Mesenchymal stem cell (in vitro differentiated cells and primary cell): Measurements from ENCODE around the gene LRRC45.

ENCODE experiments used
- DNase-seq: peaks from one replicate; pipeline ENCODE4 v3.0.0-alpha.2; 2013
- H2AFZ ChIP-seq: one replicate; pipeline ENCODE4 v1.6.1; 2013; ENCODE audit warnings: low read depth, mild to moderate bottlenecking, control low read depth, inconsistent platforms, low read length, moderate library complexity
- H2AK5ac ChIP-seq: 2 replicates; pipeline ENCODE4 v1.6.1; 2013; ENCODE audit warnings: low read length, moderate library complexity, mild to moderate bottlenecking, inconsistent platforms; ENCODE audit not compliant: severe bottlenecking
- H2BK120ac ChIP-seq: one replicate; pipeline ENCODE4 v1.6.1; 2013; ENCODE audit warnings: low read depth, mild to moderate bottlenecking, inconsistent platforms, low read length, moderate library complexity
- H2BK12ac ChIP-seq, 2 experiments: one replicate each; pipeline ENCODE4 v1.6.1; 2013; ENCODE audit warnings: inconsistent platforms in 2 of 2, low read length in 2 of 2, mild to moderate bottlenecking in 2 of 2, moderate library complexity in 2 of 2, control low read depth in 1 of 2
- H2BK15ac ChIP-seq: one replicate; pipeline ENCODE4 v1.6.1; 2013; ENCODE audit warnings: mild to moderate bottlenecking, low read depth, inconsistent platforms; ENCODE audit not compliant: poor library complexity, severe bottlenecking
- H2BK5ac ChIP-seq: 2 replicates; pipeline ENCODE4 v1.6.1; 2013; ENCODE audit warnings: low read depth, mild to moderate bottlenecking, low read length, control low read depth, inconsistent platforms; ENCODE audit not compliant: poor library complexity, severe bottlenecking
- H3K14ac ChIP-seq, 2 experiments: one replicate each; pipeline ENCODE4 v1.6.1; 2013; ENCODE audit warnings: inconsistent platforms in 2 of 2, low read length in 2 of 2, control low read depth in 1 of 2, mild to moderate bottlenecking in 1 of 2, moderate library complexity in 1 of 2
- H3K18ac ChIP-seq, 2 experiments: one replicate each; pipeline ENCODE4 v1.6.1; 2013; ENCODE audit warnings: inconsistent platforms in 2 of 2, low read length in 2 of 2, control low read depth in 1 of 2, low read depth in 1 of 2, mild to moderate bottlenecking in 1 of 2
- H3K23ac ChIP-seq, 2 experiments: one replicate each; pipeline ENCODE4 v1.6.1; 2013; ENCODE audit warnings: inconsistent platforms in 2 of 2, low read length in 2 of 2, mild to moderate bottlenecking in 2 of 2, moderate library complexity in 2 of 2, control low read depth in 1 of 2
- H3K27ac ChIP-seq: 2 replicates; pipeline ENCODE4 v1.5.1; 2013; ENCODE audit warnings: mild to moderate bottlenecking, moderate library complexity, low read length, control low read depth, inconsistent platforms; ENCODE audit not compliant: poor library complexity, severe bottlenecking
- H3K27me3 ChIP-seq, 2 experiments: 2 replicates each; pipeline versions ENCODE4 v1.6.1 to v1.7.0; 2013; ENCODE audit warnings: low read length in 2 of 2, mild to moderate bottlenecking in 2 of 2, moderate library complexity in 2 of 2, control low read depth in 1 of 2, inconsistent platforms in 1 of 2; ENCODE audit not compliant: control insufficient read depth in 1 of 2, insufficient read depth in 1 of 2
- H3K36me3 ChIP-seq, 2 experiments: 2 replicates each; pipeline versions ENCODE4 v1.6.1 to v1.7.0; 2013; ENCODE audit warnings: low read length in 2 of 2, control low read depth in 1 of 2, inconsistent platforms in 1 of 2, low read depth in 1 of 2, mild to moderate bottlenecking in 1 of 2; ENCODE audit not compliant: insufficient read depth in 2 of 2, control insufficient read depth in 1 of 2
- H3K4ac ChIP-seq, 2 experiments: one replicate each; pipeline ENCODE4 v1.6.1; 2013; ENCODE audit warnings: inconsistent platforms in 2 of 2, low read length in 2 of 2, mild to moderate bottlenecking in 2 of 2, moderate library complexity in 2 of 2, control low read depth in 1 of 2, low read depth in 1 of 2
- H3K4me1 ChIP-seq: 2 replicates; pipeline ENCODE4 v1.6.1; 2013; ENCODE audit warnings: low read depth, low read length, control low read depth; ENCODE audit not compliant: control insufficient read depth, insufficient read depth
- H3K4me2 ChIP-seq: 2 replicates; pipeline ENCODE4 v1.6.1; 2013; ENCODE audit warnings: low read length, mild to moderate bottlenecking, inconsistent platforms; ENCODE audit not compliant: poor library complexity, severe bottlenecking
- H3K4me3 ChIP-seq, 2 experiments: 2 replicates each; pipeline versions ENCODE4 v1.5.1 to v1.7.0; 2013; ENCODE audit warnings: low read length in 2 of 2, mild to moderate bottlenecking in 2 of 2, control low read depth in 1 of 2, low read depth in 1 of 2; ENCODE audit not compliant: insufficient read depth in 1 of 2
- H3K79me1 ChIP-seq: replicated peaks from 2 replicates; pipeline ENCODE4 v1.6.1; 2013; ENCODE audit warnings: mild to moderate bottlenecking, control low read depth, low read length, inconsistent platforms; ENCODE audit not compliant: poor library complexity, severe bottlenecking
- H3K9ac ChIP-seq: 2 replicates; pipeline ENCODE4 v1.7.0; 2013; ENCODE audit warnings: mild to moderate bottlenecking, low read length, moderate library complexity
- H3K9me3 ChIP-seq: 2 replicates; pipeline ENCODE4 v1.7.0; 2013; ENCODE audit warnings: mild to moderate bottlenecking, low read length; ENCODE audit not compliant: control insufficient read depth
- H4K8ac ChIP-seq: one replicate; pipeline ENCODE4 v1.6.1; 2013; ENCODE audit warnings: inconsistent platforms, mild to moderate bottlenecking, low read length, moderate library complexity
- H4K91ac ChIP-seq: one replicate; pipeline ENCODE4 v1.6.1; 2013; ENCODE audit warnings: mild to moderate bottlenecking, low read length, inconsistent platforms
- WGBS: methylation state at CpG from one replicate; pipeline ENCODE4 v1.1.7; 2013; ENCODE audit warnings: mixed read lengths; 5-methylcytosine and 5-hydroxymethylcytosine counted together

The LRRC45 gene

DNA sequence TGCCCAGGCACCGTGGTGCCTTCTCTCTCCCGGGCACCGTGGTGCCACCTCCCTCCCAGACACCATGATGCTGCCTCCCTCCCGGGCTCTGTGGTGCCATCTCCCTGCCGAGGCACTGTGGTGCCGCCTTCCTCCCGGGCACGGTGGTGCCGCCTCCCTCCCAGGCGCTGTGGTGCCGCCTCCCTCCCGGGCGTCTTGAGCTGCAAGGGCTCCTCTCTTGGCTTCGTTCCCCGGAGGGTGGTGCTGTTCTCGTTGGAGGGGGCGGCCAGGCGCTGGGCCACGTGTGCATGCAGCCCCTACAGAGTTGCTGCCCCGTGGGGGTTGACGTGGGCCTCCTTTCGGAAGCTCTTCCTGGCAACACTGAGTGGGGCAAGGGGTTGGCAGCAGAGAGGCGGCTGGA, 8.7 kb upstream of the LRRC45 start:
- Histone ChIP-seq H2AFZ (no peak overlapping the region), H3K14ac (no peak overlapping the region), H3K27ac (no peak overlapping the region), H2BK15ac (no peak overlapping the region), H3K79me1 (peaks cover 3% of the 10 kb centered on the region), H3K23ac (no peak overlapping the region), H4K91ac (peak overlapping the region; percentile 37), H4K8ac (no peak overlapping the region), H3K9ac (no peak overlapping the region), H3K9me3 (no peaks in the 10 kb centered on the region), H3K36me3 (peaks cover 15 to 84% of the 10 kb centered on the region in 2 experiments), H3K27me3 (no peaks in the 10 kb centered on the region), H3K4ac (no peak overlapping the region), H2BK12ac (peak overlapping the region in 1 of 2 experiments; percentile 16), H3K4me2 (no peak overlapping the region), H3K18ac (no peak overlapping the region), H2BK120ac (no peak overlapping the region), H3K4me3 (no peak overlapping the region), H2BK5ac (no peak overlapping the region), H2AK5ac (no peak overlapping the region), H3K4me1 (peaks cover 11% of the 10 kb centered on the region)
- 96% methylated on average over 23 of the region's 23 CpGs for WGBS
- no peak for DNase-seq

DNA sequence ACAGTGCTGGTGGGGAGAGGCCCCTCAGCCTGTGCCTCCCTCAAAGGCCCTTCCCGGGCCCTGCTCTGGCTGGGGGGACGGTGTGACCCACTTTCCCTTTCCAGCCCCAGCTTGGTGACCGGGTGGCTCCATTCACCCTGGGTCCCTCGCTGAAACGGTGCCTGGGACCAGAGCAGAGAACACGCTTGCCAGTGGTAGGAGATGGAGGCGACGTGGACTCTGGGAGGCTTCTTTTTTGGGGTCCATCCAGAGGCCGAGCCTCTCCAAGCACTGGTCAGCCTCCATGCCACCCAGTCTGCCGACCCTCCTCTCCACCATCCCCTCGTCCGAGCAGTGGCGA, 8.2 kb upstream of the LRRC45 start:
- Histone ChIP-seq H3K14ac (no peak overlapping the region), H4K91ac (no peak overlapping the region), H3K27me3 (no peaks in the 10 kb centered on the region), H2BK5ac (no peak overlapping the region), H4K8ac (no peak overlapping the region), H3K4ac (no peak overlapping the region), H2AFZ (no peak overlapping the region), H3K4me2 (no peak overlapping the region), H3K27ac (no peak overlapping the region), H3K9me3 (no peaks in the 10 kb centered on the region), H3K23ac (no peak overlapping the region), H3K79me1 (peaks cover 7% of the 10 kb centered on the region), H3K18ac (no peak overlapping the region), H2BK15ac (no peak overlapping the region), H3K4me1 (peaks cover 14% of the 10 kb centered on the region), H3K9ac (no peak overlapping the region), H2BK12ac (no peak overlapping the region), H3K4me3 (no peak overlapping the region), H3K36me3 (peaks cover 15 to 83% of the 10 kb centered on the region in 2 experiments), H2BK120ac (no peak overlapping the region), H2AK5ac (no peak overlapping the region)
- WGBS = 94% methylated on average over 13 of the region's 13 CpGs
- DNase-seq = no peak

DNA sequence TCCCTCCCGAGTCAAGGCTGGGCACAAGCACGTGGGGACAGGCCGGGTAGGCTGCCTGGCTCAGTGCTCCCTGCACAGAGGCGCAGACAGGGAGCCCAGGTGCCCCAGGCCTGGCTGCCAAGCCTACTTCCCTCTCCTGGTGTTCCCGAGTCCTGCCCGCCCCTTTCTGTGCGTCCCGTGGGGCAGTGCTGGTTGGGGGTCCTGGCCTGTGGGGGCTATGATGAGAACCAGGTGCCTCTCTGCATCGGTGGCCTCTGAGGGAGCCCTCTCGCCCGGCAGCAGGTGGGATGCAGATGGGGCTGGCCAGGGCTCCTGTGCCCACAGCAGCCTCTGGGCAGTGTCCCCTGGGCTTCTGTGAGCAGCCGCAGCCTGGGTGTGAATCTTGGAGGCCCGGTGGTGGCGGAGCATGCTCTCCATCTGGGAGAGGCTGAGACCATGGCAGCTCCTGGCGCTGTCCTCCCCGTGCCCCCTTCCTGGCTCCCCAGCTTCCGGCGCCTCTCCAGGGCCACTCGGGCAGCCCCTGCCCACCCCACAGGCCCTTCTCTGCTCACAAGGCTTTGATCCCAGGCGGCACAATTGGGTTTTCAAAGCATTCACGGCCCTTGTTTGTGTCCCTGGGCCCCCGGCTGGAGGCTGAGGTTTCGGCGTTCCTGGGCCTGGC, 7.7 kb upstream of the LRRC45 start:
- Histone ChIP-seq H3K23ac (no peak overlapping the region), H2AFZ (no peak overlapping the region), H3K14ac (no peak overlapping the region), H4K8ac (no peak overlapping the region), H3K27ac (no peak overlapping the region), H3K18ac (no peak overlapping the region), H4K91ac (no peak overlapping the region), H3K4me3 (no peak overlapping the region), H3K79me1 (peaks cover 11% of the 10 kb centered on the region), H2AK5ac (no peak overlapping the region), H2BK120ac (no peak overlapping the region), H3K36me3 (peaks cover 15 to 87% of the 10 kb centered on the region in 2 experiments), H2BK5ac (no peak overlapping the region), H3K4me2 (no peak overlapping the region), H2BK12ac (no peak overlapping the region), H3K4me1 (peaks cover 17% of the 10 kb centered on the region), H3K27me3 (no peaks in the 10 kb centered on the region), H2BK15ac (no peak overlapping the region), H3K9me3 (no peaks in the 10 kb centered on the region), H3K4ac (no peak overlapping the region), H3K9ac (no peak overlapping the region)
- DNase-seq = no peak
- WGBS = 92% methylated on average over 19 of the region's 24 CpGs

DNA sequence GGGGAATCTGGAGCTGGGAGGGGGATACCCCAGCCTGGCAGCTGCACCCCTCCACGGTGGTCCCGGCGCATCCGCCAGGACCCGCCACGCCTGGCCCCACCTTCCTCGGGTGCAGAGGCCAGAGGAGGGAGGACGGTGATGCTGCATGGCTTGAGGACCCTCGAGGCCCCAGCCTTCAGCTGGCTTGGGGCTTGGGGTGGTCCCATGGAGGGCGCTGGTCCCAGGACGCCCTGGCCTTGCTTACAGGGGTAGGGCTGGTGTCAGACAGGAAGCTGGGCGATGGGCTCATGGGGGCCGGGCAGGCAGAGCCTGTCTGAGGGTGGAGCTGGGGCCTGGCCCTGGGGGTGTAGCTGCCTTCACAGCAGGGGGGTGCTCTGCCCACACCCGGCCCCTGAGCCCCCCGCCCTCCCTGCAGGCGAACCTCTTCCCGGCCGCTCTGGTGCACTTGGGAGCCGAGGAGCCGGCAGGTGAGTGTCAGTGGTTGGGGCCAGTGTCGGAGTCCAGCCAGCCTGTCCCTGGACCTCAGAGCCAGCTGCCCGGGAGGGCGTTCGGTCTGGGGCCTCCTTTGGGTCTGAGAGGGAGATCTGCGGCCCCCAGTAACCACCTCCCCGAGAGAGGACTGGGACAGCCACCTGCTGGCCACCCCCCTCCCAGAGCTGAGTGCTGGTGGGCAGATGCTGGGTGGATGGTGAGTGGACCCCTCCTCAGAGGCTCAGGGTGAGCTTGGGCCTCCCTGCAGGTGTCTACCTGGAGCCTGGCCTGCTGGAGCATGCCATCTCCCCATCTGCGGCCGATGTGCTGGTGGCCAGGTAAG, 6.8 kb upstream of the LRRC45 start:
- no peak overlapping the region for H3K18ac ChIP-seq
- no peaks in the 10 kb centered on the region for H3K9me3 ChIP-seq
- H2BK5ac ChIP-seq = no peak overlapping the region
- H3K4me2 ChIP-seq = no peak overlapping the region
- H2BK12ac ChIP-seq = no peak overlapping the region
- H3K23ac ChIP-seq = no peak overlapping the region
- H3K4me1 ChIP-seq = peaks cover 19% of the 10 kb centered on the region
- H2BK120ac ChIP-seq = no peak overlapping the region
- H3K14ac ChIP-seq = no peak overlapping the region
- no peak overlapping the region for H2BK15ac ChIP-seq
- WGBS = 95% methylated on average over 24 of the region's 28 CpGs
- H4K91ac ChIP-seq = peak overlapping the region; percentile 14
- H3K9ac ChIP-seq = no peak overlapping the region
- DNase-seq = no peak
- no peak overlapping the region for H2AK5ac ChIP-seq
- peak overlapping the region in 1 of 2 experiments; percentile 17 for H3K4ac ChIP-seq
- no peak overlapping the region for H3K4me3 ChIP-seq
- no peak overlapping the region for H2AFZ ChIP-seq
- H3K36me3 ChIP-seq = peaks cover 15 to 79% of the 10 kb centered on the region in 2 experiments
- H3K27me3 ChIP-seq = no peaks in the 10 kb centered on the region
- H4K8ac ChIP-seq = no peak overlapping the region
- peaks cover 10% of the 10 kb centered on the region for H3K79me1 ChIP-seq
- H3K27ac ChIP-seq = no peak overlapping the region
